PC-9 (cell line): ENCODE data around the gene LCOR.

Source experiments
- EZH2 ChIP-seq: fragments of 200-600 bp; sonication (generic); IDR thresholded peaks from 2 replicates; pipeline ENCODE4 v1.8.0; 2017; ENCODE audit warnings: antibody characterized with exemption, low read depth
- TF ChIP-seq, protein P1 (sequence below): fragments of 200-600 bp; sonication (generic); conservative IDR thresholded peaks from 2 replicates; pipeline ENCODE4 v1.6.1; 2017; ENCODE audit warnings: mixed run types, antibody characterized with exemption, mild to moderate bottlenecking, moderate library complexity

DNA sequence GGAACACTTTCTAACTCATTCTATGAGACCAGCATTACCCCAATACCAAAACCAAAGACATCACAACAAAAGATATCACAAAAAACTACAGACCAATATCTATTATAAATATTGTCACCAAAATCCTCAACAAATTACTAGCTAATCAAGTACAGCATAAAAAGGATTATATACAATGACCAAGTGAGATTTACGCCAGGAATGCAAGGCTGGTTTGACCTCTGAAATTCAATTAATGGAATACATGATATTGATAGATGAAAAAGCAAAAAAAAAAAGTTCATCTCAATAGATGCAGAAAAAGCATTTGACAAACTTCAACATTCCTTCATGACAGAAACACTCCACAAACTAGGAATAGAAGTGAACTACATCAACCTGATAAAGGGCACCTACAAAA lies 175.3 kb downstream of the LCOR start:
- TF ChIP-seq, protein P1, sequence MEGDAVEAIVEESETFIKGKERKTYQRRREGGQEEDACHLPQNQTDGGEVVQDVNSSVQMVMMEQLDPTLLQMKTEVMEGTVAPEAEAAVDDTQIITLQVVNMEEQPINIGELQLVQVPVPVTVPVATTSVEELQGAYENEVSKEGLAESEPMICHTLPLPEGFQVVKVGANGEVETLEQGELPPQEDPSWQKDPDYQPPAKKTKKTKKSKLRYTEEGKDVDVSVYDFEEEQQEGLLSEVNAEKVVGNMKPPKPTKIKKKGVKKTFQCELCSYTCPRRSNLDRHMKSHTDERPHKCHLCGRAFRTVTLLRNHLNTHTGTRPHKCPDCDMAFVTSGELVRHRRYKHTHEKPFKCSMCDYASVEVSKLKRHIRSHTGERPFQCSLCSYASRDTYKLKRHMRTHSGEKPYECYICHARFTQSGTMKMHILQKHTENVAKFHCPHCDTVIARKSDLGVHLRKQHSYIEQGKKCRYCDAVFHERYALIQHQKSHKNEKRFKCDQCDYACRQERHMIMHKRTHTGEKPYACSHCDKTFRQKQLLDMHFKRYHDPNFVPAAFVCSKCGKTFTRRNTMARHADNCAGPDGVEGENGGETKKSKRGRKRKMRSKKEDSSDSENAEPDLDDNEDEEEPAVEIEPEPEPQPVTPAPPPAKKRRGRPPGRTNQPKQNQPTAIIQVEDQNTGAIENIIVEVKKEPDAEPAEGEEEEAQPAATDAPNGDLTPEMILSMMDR, result no peak
- no peak for TF ChIP-seq EZH2
